Measurements from ENCODE around the gene LRP10. TPM values are rescaled to one million over a fixed set of nuclear protein-coding genes. Genes with fewer than 3 reads are reported as not detected.
A peak's percentile ranks its signal among the peaks of the same experiment; 100 is the strongest.
"Not testable (repeated sequence)": the region's sequence is repeated elsewhere in the genome, so short reads cannot be mapped to it uniquely, and the experiment has no call there.

LRP10 gene
- total RNA-seq, 1 donor from 2014 or later = 59.4 TPM

- peak; percentile 26 for DNase-seq
Observed at GRCh38 chr14:22887260-22887989, 15.9 kb downstream of the LRP10 start.

GRCh38 chr14:22887990-22888378 is 16.4 kb downstream of the LRP10 start:
- DNase-seq = no peak

- no peak for DNase-seq
Observed at GRCh38 chr14:22888662-22889061, 17.1 kb downstream of the LRP10 start.

- no peak for DNase-seq
Observed at GRCh38 chr14:22890416-22890815, 18.9 kb downstream of the LRP10 start.

- no peak for DNase-seq
Observed at GRCh38 chr14:22892488-22892887, 20.9 kb downstream of the LRP10 start.

- DNase-seq = no peak
Observed at GRCh38 chr14:22893706-22894105, 22.2 kb downstream of the LRP10 start.

- no peak for DNase-seq
Observed at GRCh38 chr14:22895402-22895801, 23.9 kb downstream of the LRP10 start.

GRCh38 chr14:22896356-22896755 is 24.8 kb downstream of the LRP10 start:
- DNase-seq = no peak

- no peak for DNase-seq
Observed at GRCh38 chr14:22896760-22897159, 25.2 kb downstream of the LRP10 start.

GRCh38 chr14:22897357-22897756 is 25.8 kb downstream of the LRP10 start:
- no peak for DNase-seq

- DNase-seq = no peak
Observed at GRCh38 chr14:22898302-22899090, 27.0 kb downstream of the LRP10 start.

- peak; percentile 85 for DNase-seq
Observed at GRCh38 chr14:22900081-22900799, 28.7 kb downstream of the LRP10 start.

- DNase-seq = no peak
Observed at GRCh38 chr14:22901799-22902198, 30.3 kb downstream of the LRP10 start.

- DNase-seq = no peak
Observed at GRCh38 chr14:22903742-22904087, 32.2 kb downstream of the LRP10 start.

- no peak for DNase-seq
Observed at GRCh38 chr14:22905627-22906026, 34.1 kb downstream of the LRP10 start.

- DNase-seq = no peak
Observed at GRCh38 chr14:22906073-22906472, 34.5 kb downstream of the LRP10 start.

- DNase-seq = no peak
Observed at GRCh38 chr14:22907429-22907828, 35.9 kb downstream of the LRP10 start.

GRCh38 chr14:22908601-22909000 is 37.1 kb downstream of the LRP10 start:
- DNase-seq = no peak

- no peak for DNase-seq
Observed at GRCh38 chr14:22910916-22911315, 39.4 kb downstream of the LRP10 start.

GRCh38 chr14:22914836-22915235 is 43.3 kb downstream of the LRP10 start:
- not testable (repeated sequence) for DNase-seq

- no peak for DNase-seq
Observed at GRCh38 chr14:22915886-22916521, 44.5 kb downstream of the LRP10 start.

GRCh38 chr14:22918804-22919600 is 47.5 kb downstream of the LRP10 start, which contains the start of gene RBM23:
TSS of gene RBM23 (minus strand) at chr14:22919149.
- DNase-seq = peak; percentile 100

All from dermis blood vessel endothelial cell (primary cell).